Daoy (cell line): ENCODE results near the gene SMAD6. TPM values are rescaled to one million over a fixed set of nuclear protein-coding genes. Genes with fewer than 3 reads are reported as not detected.

Experiments used
- DNase-seq: peaks from one replicate; pipeline ENCODE4 v3.0.0-alpha.2; 2015; ENCODE audit warnings: low read depth
- total RNA-seq: library from RNA; depleted of rRNA; stranded (reverse); fragments of >200 nt; shearing (Covaris generic); gene quantifications from 2 replicates; pipeline ENCODE4 v1.2.3, GENCODE V29; 2014

Gene SMAD6
- total RNA-seq, 1 experiment from 2014 or later, result 9.0 TPM

DNA sequence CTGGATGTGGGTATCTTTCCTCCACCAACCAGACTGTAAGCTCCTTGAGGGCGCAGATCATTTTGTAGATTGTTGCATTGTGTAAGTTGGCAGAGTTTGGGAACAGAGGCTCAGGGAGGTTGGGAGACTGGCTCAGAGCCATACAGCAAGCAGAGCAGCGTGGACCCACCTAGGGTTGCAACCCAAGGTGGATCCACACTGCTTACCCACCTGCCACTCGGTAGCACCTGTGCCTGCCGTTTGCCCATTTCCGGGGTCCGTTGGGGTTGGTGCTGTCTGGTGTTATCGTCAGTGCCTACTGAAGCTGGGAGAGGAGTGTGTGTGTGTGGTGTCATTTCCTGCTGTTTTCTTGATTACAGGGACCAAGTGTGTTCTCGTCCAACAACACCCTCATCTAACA is 19.0 kb downstream of the SMAD6 start:
- no peak for DNase-seq

DNA sequence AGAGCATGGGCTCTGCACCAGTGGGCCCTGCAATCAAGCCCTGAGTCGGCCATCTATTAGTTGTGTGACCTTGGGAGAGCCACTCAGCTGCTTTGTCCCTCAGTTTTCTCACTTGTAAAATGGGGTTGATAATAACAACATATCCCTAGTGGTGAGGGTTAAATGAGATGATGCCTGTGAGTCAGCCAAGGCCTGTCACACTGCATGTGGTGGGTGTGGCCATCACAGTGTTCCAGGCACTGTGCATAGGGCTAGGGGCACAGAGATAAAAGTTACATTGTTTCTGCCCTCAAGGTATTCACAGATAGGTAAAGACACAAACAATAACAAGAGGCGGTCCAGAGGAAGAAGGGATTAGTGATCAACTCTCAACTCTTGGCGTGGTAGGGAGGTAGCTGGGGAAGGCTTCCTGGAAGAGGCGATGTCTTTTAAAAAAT is 19.5 kb downstream of the SMAD6 start:
- no peak for DNase-seq

GRCh38 chr15:66721954-66722353 is 19.9 kb downstream of the SMAD6 start:
- DNase-seq, result no peak

GRCh38 chr15:66722757-66723540 is 20.9 kb downstream of the SMAD6 start:
- no peak for DNase-seq

DNA sequence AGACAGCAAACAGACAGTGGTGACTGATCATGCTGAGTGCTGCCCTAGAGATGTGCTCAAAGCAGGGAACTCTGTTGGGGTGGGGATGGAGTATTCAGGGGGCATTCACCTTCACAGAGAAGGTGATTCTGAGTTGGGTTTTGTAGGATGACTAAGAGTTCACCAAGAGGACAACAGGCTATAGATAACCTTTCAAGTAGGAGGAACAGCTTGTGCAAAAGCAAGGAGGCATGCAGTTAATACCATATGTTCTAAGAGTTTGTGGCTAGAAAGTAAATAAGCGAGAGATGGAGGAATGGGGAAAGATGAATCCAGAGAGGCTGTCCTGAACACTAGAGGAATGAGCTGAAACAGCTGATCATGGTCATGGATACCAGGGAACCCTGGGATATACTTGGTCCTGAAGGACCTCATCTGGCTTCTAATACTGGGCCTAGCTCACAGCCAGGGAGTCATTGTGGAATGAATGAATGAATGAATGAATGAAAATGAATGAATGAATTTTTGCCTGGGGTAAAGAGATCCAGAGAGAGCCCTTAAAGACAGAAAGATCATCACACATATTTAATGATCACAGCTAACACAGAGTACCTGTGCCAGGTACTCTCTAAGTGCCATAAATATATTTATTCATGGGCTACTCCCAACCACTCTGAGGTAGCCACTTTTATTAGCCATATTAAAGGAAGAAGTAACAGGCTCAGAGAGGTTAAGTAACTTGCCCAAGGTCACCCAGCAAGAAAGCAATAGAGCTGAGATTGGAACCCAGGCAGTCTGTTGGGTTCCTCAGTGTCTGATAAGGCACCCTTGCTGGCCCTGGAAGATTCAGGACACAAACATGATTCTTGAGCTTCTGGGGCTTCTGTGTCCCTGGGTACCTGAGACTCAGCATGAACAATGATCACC is 22.0 kb downstream of the SMAD6 start:
- DNase-seq, result no peak

GRCh38 chr15:66724732-66725463 is 22.9 kb downstream of the SMAD6 start:
- DNase-seq, result no peak

DNA sequence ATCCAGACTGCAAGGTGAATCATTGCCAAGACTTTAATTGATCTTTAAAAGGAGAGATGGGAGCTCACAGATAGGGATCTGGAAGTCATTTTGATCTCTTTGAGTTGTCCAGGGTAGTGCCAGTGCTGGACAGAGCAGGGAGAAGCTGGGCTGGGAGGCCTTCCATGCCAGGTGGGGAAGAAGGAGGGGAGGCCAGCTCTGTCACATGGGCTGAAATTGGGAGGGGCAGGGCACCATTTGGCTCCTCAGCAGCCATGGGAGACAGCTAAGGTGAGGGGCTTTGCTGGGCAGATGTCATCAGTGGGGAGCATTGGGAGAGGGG is 23.4 kb downstream of the SMAD6 start:
- no peak for DNase-seq

DNA sequence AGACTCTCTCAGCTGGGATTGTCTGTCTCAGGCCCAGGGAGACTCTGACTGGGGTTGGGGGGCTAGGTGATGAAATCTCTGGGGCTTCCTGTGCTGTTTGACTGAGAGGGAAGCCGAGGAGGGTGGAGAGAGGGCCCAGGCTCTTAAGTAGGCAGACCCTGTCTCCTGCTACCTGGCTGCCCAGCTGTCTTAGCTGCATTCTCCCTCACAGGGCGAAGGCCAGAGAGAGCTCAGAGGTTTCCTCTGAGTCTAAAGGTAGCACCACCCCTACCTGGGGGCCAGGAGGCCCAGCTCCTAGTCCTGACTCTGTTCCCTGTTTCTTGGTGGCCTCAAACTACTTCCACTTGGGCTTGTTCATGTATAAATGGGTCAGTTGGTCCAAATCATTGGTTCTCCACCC is 24.4 kb downstream of the SMAD6 start:
- no peak for DNase-seq

DNA sequence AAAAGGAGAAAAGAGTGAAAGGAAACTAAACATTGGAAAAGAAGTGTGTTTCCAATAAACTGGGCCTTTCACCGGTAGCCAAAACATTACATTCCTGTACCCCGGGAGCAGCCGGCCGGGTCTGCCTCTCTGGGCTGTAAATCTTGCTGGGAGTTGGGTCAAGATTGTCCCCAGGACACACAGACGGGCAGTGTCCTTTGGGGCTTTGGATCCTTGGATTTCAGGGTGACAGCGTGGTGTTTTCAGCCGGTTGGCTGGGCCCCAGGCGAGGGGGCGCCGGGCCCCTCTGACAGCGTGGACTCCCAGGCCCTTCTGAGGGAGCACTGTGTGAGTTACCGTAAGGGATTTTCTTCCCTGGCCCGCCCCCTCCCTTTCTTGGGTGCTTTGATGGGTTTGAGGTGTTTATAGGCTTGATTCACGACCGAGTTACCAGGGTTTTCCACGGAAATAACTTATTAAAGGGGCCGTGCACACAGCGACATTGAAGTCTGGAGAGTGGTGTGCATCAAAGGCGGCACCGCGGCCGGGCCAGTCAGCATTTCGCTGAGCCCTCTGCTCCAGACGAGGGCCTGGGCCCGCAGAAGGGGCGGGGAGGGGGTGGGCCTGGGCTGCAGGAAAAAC is 27.4 kb downstream of the SMAD6 start:
- DNase-seq, result no peak

GRCh38 chr15:66730168-66731021 is 28.4 kb downstream of the SMAD6 start:
- DNase-seq, result peak; percentile 64

DNA sequence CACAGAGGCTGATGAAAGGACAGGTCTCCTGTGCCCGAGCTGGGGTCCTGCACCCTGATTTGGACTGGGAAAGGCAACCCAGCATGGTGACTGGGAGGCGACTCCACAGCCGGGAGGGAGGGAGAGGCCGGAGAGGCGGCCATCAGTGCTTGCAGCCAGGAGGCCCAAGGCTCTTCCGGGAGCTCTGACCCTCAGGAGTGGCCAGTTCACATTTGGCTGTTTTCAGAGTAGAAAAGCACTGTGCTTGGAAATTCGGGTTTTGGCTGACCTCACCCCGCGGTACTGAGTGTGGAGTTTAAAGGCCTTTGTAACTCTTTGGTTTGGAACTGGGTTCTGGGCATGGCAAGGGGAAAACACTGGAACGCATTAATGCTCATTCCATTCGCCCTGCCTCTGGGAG is 31.9 kb downstream of the SMAD6 start:
- no peak for DNase-seq

DNA sequence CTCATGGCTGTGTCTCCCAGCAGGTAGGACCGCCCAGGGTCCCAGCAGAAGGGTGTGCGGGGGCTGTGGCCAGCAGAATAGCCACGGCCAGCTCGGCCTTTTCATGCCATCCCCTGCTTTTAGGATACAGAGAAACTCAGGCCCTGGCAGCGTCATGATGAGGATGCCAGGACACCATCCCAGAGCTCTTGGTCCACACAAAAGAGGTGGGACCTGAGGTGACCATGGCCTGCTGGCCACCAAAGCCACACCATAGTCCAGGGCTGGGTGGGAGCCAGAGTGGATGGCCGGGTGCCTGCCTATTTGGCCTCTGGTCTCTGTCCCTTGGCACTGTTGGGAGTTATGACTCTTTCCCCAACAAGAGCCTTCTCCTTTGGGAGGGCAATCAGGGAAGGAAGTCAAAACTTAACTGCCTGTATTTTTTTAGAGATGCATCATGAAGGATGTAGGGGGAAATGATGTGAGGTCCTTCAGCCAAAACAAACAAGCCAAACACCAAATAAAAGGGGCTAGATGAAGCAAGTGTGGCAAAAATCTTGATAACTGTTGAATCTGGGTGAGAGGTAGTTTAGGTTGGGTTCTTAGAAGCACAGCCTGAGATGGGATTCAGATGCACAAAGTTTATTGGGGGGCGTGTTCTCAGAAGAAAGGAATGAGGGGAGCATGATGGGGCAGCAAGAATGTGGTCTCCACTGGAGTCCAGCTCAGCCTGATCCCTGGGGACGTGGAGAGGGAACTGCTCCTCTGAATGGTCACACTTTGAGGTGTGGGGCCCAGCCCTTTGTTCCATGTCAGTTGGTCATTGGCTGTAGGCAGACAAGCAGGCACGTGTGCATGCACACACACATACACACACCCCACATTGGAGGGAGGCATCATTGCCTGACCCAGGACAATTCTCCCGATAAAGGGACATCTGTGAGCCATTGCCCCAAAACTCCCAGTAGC is 33.2 kb downstream of the SMAD6 start:
- no peak for DNase-seq

GRCh38 chr15:66735909-66736305 is 33.9 kb downstream of the SMAD6 start:
- no peak for DNase-seq

- DNase-seq, result no peak
Measured at GRCh38 chr15:66737243-66738010, 35.4 kb downstream of the SMAD6 start.

DNA sequence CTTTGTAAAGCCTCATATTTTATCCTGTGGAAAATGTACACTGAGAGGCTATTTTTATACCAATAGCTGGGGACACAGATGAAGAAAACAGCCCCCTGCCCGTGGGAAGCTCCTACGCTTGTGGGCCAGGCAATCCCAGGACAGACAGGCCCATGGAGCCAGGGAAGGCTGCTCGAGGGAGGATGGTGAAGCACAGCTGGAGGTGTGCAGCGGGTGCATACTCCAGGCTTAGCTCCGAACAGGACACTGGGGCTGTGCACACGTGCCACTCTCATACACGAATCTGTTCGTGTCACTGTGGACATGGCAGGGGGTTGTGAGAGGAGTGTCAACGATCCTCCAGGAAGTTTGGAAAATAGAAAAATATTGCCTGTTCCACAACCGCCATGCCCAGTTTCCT is 36.1 kb downstream of the SMAD6 start:
- DNase-seq, result no peak

DNA sequence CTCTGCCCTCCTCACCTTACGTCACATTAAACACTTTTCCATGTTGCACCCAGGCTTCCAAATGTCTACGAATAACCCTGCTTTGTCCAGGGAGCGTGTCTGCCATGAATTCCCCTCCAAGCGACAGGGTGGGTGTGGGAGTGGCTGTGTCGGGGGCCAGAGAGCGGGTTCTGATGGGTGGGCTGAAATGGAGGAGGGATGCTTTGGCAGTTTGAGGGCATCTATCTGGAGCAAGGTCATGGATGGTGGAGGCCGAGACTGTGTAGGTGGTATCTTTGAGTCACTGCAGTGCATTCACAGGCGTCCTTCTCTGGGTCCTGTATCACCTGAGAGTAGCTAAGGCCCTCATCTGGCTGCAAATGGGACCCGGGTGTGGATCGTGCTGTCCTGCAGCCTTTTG is 36.6 kb downstream of the SMAD6 start:
- no peak for DNase-seq

GRCh38 chr15:66739287-66739686 is 37.3 kb downstream of the SMAD6 start:
- DNase-seq, result no peak

DNA sequence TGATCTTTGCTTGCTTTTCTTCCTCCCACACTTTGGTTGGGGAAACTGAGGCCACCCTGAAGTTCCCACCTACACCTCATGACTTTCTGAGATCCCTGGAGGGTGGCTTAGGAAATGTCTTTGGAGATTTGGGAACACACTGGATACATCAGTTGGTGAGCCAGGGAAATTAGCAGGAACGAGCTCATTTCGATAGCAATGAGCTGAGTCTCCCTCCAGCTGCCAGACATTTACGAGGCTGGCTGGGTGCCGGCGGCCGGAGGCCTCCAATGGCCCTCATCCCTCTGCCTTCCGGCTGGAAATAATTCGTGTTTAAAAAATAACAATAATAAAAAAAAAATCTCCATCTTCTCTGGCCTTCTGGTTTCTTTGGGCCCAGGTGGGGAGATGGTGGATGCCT is 38.8 kb downstream of the SMAD6 start:
- DNase-seq, result peak; percentile 48

DNA sequence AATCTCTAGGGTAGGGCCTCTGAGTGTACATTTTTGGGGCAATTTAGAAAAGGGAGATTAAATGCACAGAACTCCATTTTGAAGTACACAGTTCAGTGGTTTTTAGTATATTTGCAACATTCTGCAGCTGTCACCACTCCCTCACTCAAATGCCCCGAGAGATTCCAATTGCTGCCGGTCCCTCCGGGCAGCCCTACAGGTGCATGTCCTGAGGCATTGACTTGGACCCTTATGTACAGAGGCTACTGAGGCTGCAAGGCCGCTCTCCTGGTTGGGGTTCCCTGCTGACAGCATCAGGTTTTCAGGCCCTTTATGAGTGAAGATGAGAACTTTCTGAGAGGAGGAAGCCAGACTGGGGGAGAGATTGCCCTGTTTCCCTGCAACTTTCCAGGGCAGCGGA is 39.6 kb downstream of the SMAD6 start:
- DNase-seq, result no peak
